SH-SY5Y (cell line): ENCODE data around the gene DIS3L.

Experiments used
- GATA2 ChIP-seq: IDR thresholded peaks from 2 replicates; pipeline ENCODE4 v1.6.1; 2011; ENCODE audit warnings: mild to moderate bottlenecking, low read depth, low read length
- GATA3 ChIP-seq: IDR thresholded peaks from 2 replicates; pipeline ENCODE4 v1.6.1; 2011; ENCODE audit warnings: low read depth, mild to moderate bottlenecking, low read length, moderate library complexity

- TF ChIP-seq GATA2 (no peak), GATA3 (no peak)
Observed at GRCh38 chr15:66249605-66250174, 43.7 kb upstream of the DIS3L start.
